ENCODE measurements around the gene AMACR.

DNA sequence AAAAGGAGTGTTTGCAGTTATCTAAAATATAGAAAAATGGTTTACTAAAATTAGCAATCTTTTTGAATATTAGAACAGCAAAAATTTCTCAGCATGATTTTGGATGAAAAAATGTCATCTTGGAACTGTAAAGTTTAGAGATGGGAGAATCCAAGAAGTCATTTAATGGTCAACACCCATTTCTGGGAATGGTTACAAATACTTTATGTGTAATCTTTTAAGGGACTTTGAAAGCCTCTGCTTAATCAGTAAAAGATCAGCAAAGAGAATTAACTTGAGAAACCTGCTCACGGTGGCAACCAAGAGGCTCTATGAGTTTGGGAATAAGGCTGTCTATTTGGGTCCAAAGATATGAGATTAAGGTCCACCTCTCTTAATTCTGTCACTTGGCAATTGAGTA, 22.2 kb upstream of the AMACR start:
- TF ChIP-seq, protein P1, sequence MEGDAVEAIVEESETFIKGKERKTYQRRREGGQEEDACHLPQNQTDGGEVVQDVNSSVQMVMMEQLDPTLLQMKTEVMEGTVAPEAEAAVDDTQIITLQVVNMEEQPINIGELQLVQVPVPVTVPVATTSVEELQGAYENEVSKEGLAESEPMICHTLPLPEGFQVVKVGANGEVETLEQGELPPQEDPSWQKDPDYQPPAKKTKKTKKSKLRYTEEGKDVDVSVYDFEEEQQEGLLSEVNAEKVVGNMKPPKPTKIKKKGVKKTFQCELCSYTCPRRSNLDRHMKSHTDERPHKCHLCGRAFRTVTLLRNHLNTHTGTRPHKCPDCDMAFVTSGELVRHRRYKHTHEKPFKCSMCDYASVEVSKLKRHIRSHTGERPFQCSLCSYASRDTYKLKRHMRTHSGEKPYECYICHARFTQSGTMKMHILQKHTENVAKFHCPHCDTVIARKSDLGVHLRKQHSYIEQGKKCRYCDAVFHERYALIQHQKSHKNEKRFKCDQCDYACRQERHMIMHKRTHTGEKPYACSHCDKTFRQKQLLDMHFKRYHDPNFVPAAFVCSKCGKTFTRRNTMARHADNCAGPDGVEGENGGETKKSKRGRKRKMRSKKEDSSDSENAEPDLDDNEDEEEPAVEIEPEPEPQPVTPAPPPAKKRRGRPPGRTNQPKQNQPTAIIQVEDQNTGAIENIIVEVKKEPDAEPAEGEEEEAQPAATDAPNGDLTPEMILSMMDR (IDR thresholded peaks at IDR 0.05 in 8 of 11, conservative IDR thresholded peaks at IDR 0.05 in 3 of 11), result no peak
- no peak for TF ChIP-seq POLR2AphosphoS5 (IDR thresholded peaks at IDR 0.05)
- no peak for TF ChIP-seq POLR2A (IDR thresholded peaks at IDR 0.05)
